ENCODE measurements around the gene TGFBI.
A peak's percentile ranks its signal among the peaks of the same experiment; 100 is the strongest.

Gene TGFBI

DNA sequence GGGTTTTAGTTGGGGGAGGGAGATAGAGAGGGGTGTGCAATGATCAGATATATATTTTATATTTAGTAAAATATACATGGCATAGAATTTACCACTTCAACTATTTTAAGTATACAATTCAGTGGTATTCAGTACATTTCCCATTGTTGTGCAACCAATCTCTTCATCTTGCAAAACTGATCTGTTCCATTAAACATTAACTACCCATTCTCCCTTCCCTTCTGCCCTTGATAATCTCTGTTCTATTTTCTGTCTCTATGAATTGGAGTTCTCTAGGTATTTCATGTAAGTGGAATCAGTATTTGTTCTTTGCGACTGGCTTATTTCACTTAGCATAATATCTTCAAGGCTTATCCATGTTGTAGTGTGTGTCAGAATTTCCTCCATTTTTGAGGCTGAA, 38.6 kb downstream of the TGFBI start:
- no peak for DNase-seq

DNA sequence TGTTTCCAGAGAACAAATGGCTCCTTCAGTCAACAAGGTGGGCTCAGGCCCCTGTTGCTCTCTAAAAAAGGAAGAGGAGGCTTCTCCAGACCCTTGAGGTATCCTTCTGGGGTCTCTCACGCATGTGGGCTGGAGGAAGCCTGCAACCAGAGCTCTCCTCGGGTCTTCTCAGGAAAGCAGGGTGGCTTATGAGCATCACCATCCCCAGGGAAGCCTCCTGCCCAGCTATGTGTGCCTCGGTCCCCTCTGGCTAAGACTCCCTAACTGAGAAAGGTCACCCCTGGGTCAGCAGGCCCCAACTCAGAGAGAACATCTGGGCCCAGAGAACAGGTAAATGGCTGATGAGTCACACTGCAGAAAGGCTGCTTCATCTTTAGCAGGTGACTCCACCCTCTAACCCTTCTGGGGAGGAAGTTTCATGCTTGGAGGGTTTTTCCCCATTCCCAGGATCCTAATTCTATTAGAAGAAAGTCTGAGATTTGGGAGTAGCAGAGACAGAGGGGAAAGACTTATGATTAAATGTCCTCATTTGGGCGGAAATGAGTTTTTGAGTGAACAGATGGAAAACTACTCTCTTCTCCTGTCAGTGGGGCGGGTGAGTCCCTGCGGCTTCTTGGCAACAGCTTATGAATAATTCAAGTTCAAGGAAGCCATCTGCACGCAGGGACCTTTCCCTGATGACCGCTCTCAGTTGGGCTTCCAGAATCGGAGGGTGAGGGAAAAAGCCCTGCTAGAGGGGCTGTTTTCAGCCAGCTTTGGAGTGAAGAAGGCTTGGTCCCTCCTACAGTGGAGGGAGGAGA, 41.9 kb downstream of the TGFBI start:
- no peak for DNase-seq

DNA sequence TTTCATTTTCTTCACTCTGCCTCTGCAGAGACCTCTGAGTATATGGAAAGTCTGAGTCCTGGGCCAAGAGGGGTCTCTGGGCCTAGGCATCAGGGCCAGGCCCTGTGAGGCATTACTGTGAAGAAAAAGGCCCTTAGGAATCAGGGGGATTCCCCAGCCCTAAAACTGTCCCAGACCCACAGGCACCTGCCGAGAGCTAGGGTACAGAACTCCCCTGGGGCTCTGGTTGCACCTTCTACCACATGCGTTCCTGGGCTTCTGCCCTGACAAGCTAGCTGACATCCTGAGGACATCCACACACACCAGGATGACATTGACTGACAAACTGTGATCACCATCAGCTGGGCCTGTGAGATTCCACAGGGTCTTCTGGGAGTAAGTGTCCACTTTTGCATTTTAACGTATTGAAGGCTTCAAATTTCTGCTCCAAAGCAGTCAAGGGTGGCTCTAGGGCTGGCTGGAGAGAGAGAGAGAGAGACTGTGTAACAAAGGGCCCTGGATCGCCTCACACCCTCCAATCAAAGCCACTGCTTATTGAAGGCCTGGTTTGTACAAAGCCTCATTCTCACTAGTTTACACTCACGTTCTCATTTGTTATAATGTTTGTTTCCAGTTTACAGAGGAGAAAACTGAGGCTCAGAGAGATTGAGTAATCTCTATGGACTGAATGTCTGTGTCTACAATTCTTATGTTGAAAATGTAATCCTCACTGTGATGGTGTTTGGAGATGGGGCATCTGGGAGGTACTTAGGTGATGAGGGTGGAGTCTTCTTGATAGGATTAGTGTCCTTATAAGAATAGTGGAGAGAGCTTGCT, 45.1 kb downstream of the TGFBI start:
- no peak for DNase-seq

DNA sequence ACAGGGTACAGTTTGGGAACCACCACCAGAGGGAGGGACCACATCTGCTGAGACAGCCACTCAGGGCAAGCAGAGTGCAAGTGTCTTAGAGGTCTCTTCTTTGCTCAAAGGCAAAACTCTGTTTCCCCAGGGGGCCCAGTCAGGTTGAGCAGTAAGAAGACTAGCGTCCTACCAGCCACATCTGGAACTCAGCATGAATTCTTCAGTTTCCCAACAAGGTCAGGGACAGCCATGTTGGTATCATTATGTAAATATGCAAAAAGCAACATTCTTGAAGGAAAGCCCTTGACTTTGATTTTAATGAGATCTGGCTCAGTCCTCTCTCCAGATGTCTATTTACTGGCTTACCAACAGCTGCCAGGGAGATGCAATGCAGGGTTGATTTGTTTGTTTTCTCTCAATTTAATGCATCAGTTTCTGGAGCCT, 46.7 kb downstream of the TGFBI start:
- DNase-seq: no peak

DNA sequence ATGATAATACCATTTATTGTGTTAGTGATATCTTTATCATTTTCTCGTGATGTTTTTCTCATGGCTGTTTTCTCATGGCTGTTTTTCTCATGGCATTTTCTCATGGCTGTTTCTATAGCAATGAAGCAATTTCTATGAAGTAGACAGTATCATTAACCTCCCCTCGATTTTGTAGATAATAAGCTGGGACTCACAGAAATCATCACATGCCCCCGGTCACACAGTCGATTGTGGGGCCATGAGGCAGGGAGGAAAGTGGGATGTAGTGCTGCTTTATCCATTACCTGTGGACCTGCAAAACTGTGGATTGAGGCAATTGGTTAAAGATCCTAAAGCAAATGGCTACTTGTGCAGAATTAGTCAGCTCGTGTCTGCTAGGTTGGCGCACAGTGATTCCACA, 47.3 kb downstream of the TGFBI start:
- DNase-seq: no peak

DNA sequence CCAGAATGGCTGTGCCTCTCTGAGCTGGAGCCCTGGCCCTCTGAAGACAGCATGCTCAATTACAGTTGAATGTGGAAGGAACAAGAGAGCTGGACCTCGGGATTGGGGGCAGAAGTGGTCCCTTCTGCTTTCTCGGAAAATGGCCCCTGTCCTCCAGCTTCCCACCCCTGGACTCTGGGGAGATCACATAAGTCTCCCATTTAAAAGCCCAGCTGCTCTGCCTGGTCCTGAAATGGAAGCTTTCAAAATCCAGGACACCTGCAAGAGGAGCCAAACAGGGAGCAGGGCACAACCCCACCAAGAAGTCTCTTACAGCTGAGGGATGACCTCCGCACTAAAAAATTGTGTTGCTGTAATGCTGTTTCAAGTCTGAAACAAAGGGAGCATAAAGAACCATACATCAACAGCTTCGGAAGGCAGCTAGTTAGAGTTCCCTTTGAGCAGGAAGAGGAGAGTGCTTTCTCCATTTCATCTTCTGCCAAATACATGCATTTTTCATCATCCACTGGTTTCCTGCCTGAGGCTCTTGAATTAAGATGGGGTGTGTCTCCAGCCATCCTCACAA, 48.2 kb downstream of the TGFBI start:
- DNase-seq: no peak

DNA sequence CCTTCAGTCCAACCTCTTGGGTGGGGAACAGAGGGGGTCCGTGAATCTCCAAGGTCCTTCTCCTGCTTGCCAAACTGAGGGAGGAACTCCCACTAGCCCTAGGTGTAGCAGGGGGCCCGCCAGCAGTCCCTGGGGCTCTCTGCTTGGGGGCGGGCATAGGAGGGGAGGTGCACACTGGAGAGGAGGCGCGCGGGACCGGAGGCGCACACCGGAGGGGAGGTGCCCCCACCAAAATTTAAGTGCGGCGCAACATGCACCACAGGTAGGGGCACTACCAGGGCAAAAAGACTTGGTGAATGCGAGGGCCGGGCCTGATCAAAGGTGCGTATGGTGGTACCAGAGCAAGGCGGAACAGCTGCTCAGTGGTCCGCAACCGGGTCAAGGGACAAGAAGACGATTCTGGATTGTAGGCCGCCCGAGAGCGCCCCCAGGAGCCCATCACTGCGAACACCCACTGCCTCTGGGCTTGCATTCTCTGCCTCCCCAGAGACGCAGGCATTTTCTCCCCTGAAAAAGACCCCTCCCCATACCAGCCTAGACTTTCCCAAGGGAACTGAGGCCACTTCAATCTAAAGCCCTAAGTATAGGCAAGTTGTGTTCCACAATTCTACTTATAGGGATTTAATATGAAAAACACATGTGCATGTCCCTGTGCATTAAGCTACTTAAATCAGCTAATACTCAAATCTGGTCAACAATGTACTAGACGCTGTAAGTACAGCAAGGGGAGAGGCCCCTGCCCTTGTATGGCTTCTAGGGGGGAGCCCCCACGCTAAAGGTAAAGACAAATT, 50.6 kb downstream of the TGFBI start:
- no peak for DNase-seq

DNA sequence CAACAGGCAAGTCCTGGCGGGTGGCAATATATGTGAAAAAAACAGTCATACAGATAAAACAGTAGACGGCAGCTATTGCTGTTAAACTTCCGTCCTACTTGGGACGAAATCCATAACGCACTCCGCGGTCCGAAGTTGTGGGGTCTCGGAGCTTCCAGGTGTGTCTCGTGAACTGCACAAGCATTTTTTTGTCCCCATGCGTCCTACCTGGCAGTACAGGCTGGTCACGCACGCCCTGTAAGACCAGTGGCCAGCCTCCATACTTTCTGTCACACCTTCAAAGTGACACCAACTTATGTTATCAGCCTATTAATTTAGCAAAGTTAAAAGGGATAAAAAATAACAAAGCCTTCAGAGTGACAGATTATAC, 51.3 kb downstream of the TGFBI start:
- DNase-seq: no peak

DNA sequence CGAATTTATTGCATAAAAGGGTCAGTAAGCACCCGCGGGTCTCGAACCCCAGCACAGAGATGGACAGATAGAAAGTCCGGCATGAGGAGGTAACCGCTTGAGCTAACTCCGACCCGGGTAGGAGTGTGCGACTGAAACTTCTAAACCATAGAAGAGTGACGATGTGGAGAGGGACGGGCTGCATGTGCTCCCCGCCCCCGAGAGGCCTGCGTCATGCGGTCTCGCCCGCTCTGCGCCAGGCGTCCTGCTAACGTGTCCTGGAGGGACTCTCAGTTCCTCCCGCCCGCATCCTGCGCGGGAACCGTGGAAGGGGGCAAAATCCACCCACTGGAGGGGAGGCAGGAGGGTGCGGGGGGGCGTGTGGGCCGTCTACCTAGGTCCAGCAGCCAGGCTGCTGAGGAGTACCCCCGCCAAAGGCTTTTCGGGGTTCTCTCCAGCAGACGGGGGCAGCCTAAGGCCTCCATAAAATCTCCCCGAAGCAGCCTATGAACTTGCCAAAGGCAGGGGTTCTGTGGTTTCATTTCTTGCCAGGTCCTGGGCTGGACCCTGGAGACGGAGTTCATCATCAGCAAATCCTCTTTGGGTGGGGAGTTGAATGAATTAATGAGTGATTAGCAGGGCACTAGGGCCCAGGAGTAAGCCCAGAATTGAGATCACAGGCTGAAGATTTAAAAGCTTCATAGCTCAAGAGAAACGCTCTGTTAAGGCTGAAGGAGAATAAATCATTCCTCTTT, 51.9 kb downstream of the TGFBI start:
- peak; percentile 57 for DNase-seq

DNA sequence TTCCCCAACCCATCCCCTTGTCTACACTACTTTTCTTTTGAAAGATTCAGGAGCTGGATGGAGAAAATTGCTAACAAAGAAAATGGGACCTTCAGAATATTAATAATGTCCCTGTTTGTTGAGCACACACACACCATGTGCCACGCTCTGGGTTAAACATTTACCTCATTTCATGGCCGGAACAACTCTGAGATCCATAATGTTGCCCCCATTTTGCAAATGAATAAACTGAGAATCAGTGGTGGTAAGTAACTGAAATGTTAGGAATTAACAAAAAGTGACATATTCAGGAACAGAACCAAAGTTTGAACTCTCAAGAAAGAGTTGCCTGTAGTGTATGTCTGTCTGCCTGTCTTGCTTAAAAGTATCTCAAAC, 52.4 kb downstream of the TGFBI start:
- no peak for DNase-seq

DNA sequence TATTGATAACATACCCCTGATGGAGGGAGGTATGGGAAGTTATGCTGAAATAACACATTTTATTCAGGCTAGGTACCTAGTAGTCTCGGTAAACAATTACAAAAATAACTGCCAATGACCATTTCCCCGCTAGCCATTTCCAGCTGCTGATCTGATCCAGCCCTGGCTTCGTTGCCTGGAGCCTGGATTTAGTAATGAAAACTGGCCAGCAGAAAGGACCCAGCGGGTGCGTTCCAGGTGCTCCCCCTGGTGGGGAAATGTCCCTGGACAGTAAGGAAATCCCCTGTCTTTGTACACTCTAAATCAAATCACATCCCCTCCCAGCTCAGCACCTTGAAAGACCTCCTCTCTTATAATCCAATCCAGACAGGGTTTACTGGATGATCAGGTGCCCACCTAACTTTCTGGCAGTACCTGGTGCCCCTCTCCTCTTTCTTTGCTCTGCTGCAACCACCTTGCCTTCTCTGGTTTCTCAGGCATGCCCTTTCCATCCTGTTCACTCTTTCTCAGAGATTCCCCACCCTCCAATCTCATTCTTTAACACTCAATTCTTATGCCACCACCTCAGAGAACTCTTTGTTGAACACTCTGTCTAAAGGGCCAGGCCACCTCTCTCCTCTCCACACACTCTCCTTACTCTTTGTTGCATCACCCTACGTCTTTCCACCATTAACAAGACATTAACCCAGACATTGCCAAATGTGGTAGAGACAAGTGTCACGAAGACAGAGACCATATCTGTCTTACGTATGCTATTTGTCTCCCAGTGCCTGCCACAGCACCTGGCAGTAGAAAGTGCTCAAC, 53.8 kb downstream of the TGFBI start:
- peak; percentile 36 for DNase-seq

DNA sequence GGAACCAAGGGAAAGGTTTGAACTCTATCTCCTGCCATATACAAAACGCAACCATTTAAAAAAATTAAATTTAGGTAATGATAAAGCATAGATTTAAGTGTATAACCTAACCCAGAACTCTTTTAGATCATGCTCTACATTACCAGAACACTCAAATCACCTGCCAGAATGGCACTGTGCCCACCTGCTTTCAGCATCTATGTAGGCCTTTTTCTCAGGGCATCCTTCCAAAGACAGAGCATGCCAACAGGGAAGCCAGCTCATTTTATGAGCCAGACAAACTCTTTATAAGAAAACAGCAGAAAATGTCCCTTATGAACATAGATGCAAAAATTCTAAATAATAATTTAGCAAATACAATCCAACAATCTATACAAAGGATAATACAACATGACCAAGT, 55.9 kb downstream of the TGFBI start:
- no peak for DNase-seq

DNA sequence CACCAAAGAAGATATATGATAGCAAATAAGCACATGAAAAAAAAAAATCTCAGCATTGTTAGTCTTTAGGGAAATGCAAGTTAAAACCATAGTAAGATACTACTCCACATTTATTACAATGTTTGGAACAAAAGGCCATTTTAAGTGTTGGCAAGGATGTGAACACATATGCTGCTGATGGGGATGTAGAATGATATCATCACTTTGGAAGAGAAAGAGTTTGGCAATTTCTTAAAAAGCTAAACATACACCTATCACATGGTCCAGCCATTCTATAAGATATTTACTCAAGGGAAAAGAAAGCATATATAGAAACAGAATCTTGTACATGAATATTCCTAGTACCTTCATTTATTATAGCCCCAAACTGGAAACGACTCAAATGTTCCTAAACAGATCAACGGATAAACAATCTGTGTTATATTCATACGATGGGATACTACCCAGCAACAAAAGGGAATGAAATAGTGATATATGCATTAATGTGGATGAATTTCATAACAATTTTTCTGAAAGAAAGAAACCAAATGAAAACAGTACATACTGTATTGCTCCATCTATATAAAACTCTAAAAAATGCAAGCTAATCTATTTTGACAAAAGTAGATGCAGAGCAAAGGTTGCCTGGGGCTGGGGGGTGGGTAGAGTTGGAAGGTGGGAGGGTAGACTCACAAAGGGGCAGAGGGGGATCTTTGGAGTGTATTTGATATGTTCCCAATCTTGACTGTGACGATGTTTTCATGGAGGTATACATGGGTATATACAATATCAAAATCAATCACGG, 58.2 kb downstream of the TGFBI start:
- no peak for DNase-seq

DNA sequence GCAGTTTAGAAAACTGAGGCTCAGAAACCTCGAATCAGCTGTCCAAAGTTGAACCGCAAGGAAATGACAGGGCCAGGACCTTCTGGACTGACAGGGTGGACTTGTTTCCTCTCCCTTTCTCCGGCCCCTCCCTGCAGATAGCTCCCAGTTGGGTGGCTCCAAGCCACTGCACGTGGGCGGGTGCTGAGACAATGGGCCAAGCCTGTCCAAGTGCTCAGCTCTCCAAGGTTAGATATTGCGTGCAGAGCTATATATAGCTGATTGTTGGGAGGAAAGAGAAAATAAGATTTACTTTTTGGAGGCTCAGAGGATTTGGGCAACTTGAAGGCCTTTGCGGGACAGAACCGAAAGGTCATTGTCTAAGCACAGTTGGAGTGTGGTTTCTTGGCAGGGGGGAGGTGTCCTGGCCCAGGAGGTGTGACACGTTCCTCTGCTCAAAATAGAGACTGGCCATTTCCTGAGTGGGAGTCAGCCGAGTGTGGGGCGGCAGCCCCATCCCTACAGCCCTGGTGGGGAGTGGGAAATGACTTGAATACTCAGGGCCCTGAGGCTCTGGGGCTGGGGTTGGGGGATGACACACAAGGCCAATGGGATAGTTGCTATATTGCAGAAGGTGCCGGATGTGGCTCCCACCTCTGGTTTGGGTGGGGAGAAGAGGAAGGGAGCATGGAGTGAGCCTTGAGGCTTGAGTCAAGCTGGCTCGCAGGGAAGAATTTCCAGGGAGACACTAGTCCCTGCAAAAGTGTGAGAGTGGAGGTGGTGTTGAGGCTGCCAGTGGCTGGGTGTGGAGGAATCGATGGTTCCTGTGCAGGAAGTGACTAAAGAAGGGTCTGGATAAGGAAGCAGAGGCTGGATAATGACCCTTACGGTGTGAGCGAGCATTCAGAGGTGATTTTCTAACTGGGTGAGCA, 59.4 kb downstream of the TGFBI start:
- no peak for DNase-seq

DNA sequence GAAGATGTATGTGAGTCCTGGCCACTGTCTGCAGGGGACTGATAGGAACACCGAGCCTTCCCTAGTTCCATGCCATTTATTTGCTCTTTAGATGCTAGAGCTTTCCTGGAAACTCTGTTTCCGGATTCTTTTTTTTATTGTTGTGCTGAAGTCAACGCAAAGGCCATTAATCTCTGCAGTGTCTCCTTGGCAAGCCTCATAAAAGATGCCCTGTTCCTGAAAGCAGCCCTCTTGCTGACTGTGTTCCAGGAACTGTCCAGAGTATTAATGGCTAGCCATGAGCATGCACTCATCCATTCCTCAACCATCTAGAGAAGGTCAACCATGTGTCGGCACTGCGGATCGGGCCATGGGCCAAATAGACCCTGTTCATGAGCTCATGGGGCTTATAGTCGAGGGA, 61.0 kb downstream of the TGFBI start:
- DNase-seq: no peak

DNA sequence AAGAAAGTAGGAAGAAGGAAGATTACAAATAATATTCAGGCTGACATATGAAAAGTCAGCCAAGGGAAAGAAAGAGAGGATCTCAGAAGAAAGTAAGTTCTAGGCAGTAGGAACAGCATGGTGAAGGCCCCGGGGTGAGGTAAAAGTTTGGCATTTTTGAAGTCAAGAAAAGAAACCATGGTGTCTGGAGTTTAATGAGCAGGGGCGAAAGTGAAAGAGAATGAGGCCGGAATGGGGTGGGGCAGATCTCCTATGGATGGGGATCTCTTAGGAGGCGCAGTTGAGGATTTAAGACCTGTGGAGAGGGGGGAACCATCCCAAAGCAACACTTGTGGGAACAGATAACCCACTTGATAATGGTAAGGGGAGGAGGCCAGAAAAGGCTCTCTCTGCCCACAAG, 61.5 kb downstream of the TGFBI start:
- no peak for DNase-seq

DNA sequence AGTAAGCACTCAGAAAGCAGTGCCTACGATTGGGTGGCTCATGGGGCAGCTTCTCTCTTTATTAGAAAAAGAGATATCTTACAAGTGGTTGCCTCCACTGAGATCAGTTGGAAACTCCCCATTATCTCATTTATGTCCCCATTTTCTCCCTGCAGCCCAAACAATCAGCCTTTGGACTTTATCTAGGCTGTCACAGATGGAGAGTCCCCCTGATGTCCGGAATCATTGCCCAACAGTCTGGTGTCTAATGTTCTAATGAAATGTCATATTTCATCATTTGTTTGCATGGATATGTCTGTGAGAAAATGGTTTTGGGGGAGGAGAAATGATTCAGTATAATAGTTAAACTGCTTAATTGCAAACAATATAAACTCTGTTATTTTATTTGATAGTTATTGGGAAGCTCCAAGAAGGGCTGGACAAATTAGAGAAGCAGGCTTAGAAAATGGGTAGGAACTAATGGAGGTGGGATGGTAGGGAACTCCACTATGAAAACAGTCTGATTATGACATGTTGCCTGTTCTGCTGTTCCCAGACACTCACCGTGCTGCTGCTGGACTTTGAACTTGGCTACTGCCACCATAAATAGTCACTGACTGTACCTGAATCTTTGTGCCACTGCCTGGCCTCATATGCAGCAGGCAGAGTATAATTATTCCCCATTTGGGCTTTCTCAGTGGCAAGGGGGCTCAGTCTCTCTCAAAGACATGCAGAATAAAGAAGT, 65.6 kb downstream of the TGFBI start:
- no peak for DNase-seq

DNA sequence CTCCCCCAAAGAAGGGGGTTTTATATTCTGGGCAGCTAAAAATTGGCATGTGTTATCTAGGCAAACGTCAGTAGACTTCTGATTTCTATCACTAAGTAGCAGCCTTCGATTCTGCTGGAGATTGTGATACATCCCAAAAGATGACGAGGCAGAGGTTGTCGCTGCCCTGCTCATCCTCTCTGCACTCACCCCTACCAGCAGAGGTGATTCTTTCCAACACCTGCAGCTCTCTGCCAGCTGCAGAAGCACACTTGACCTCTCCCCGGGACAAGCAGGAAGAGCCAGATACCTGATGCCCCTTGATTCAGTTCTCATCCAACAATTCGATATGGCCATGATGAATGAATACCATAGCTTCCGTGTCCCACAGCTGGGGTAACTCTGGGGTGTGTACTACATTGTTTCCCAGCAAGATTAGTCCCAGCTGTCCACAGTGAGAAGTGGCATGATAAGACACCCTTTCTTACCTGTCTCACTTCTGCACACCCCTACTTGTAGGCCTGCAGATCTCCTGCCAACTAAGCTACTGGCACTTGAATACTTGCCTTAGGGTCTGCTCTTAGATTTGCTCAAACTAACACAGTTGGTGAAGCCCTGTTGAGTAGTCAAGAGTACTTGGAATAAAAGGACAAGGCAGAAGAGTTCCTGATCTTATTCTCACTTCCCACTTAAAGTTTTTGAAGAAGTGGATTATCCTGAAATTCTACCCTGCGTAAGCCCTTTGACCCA, 66.3 kb downstream of the TGFBI start:
- DNase-seq: no peak
